ENCODE results near the gene CASS4.
"Not testable (repeated sequence)": the region's sequence is repeated elsewhere in the genome, so short reads cannot be mapped to it uniquely, and the experiment has no call there.

DNA sequence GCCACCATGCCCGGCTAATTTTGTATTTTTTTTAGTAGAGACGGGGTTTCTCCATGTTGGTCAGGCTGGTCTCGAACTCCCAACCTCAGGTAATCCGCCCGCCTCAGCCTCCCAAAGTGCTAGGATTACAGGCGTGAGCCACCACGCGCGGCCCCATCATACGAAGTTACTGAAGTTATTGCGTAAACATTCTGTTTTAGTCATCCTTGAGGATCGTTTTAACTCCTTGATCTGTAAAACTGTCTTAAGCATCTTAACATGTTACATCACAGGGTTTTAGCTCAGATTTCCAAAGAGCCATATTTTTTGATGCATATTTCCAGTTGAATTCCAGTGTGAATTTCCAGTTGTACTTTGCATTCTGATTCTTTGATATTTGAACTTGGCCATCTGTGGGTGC is 6.7 kb upstream of the CASS4 start:
- TF ChIP-seq POLR2AphosphoS5 (IDR thresholded peaks at IDR 0.05; ENCODE audit: borderline replicate concordance, low read depth, low read length); EZH2 (IDR thresholded peaks at IDR 0.05): not testable (repeated sequence)
